H7 (cell line): Measurements from ENCODE around the gene APOLD1. TPM values are rescaled to one million over a fixed set of nuclear protein-coding genes. Genes with fewer than 3 reads are reported as not detected.
"Not testable (repeated sequence)": the region's sequence is repeated elsewhere in the genome, so short reads cannot be mapped to it uniquely, and the experiment has no call there.

Experiments used
- DNase-seq: peaks from one replicate; pipeline ENCODE4 v3.0.0; 2012
- H3K27me3 ChIP-seq: 2 replicates; pipeline ENCODE4 v1.6.0; 2011; ENCODE audit warnings: mild to moderate bottlenecking, low read length; ENCODE audit not compliant: control insufficient read depth, insufficient read depth
- H3K36me3 ChIP-seq: replicated peaks from 2 replicates; pipeline ENCODE4 v1.5.1; 2011; ENCODE audit warnings: low read length; ENCODE audit not compliant: control insufficient read depth, insufficient read depth
- H3K4me3 ChIP-seq: 2 replicates; pipeline ENCODE4 v1.5.1; 2011; ENCODE audit warnings: low read depth, mild to moderate bottlenecking, control low read depth, low read length, moderate library complexity; ENCODE audit not compliant: insufficient read depth
- total RNA-seq: library from RNA; depleted of rRNA; stranded (reverse); fragments of >200 nt; shearing (Covaris generic); gene quantifications from 2 replicates; pipeline ENCODE4 v1.2.3, GENCODE V29; 2014

The APOLD1 gene
- total RNA-seq, 1 experiment from 2014 or later, result 0.62 TPM

- Histone ChIP-seq H3K4me3 (no peak overlapping the region), H3K27me3 (no peaks in the 10 kb centered on the region), H3K36me3 (no peaks in the 10 kb centered on the region)
- no peak for DNase-seq
These were observed 10.7 kb downstream of the APOLD1 start for GRCh38 chr12:12796171-12796570.

- no peak for DNase-seq
- no peak overlapping the region for H3K4me3 ChIP-seq
These were observed 11.7 kb downstream of the APOLD1 start for GRCh38 chr12:12796928-12797793.

GRCh38 chr12:12797794-12798152 lies 12.3 kb downstream of the APOLD1 start:
- Histone ChIP-seq H3K36me3 (no peaks in the 10 kb centered on the region), H3K4me3 (no peak overlapping the region), H3K27me3 (no peaks in the 10 kb centered on the region)
- no peak for DNase-seq

More at GRCh38 chr12:12796928-12797793, 11.7 kb downstream of the APOLD1 start:
- no peaks in the 10 kb centered on the region for H3K36me3 ChIP-seq
- no peaks in the 10 kb centered on the region for H3K27me3 ChIP-seq

- no peak for DNase-seq
- no peak overlapping the region for H3K4me3 ChIP-seq
- no peaks in the 10 kb centered on the region for H3K27me3 ChIP-seq
- no peaks in the 10 kb centered on the region for H3K36me3 ChIP-seq
These were observed 13.0 kb downstream of the APOLD1 start for GRCh38 chr12:12798480-12798879.

- Histone ChIP-seq H3K4me3 (no peak overlapping the region), H3K27me3 (no peaks in the 10 kb centered on the region), H3K36me3 (no peaks in the 10 kb centered on the region)
- no peak for DNase-seq
These were observed 13.9 kb downstream of the APOLD1 start for GRCh38 chr12:12799163-12799920.

- no peaks in the 10 kb centered on the region for H3K36me3 ChIP-seq
- no peak overlapping the region for H3K4me3 ChIP-seq
- no peak for DNase-seq
- H3K27me3 ChIP-seq, result no peaks in the 10 kb centered on the region
These were observed 15.1 kb downstream of the APOLD1 start for GRCh38 chr12:12800406-12801180.

- DNase-seq, H3K4me3 ChIP-seq, H3K27me3 ChIP-seq, H3K36me3 ChIP-seq: not testable (repeated sequence)
These were observed 16.2 kb downstream of the APOLD1 start for GRCh38 chr12:12801656-12802055.

GRCh38 chr12:12803186-12803585 lies 17.7 kb downstream of the APOLD1 start:
- no peak for DNase-seq
- H3K36me3 ChIP-seq, result no peaks in the 10 kb centered on the region
- no peak overlapping the region for H3K4me3 ChIP-seq
- no peaks in the 10 kb centered on the region for H3K27me3 ChIP-seq

GRCh38 chr12:12804011-12804410 lies 18.6 kb downstream of the APOLD1 start:
- DNase-seq, result no peak
- H3K4me3 ChIP-seq, result no peak overlapping the region
- no peaks in the 10 kb centered on the region for H3K27me3 ChIP-seq
- no peaks in the 10 kb centered on the region for H3K36me3 ChIP-seq

GRCh38 chr12:12804432-12804886 lies 19.0 kb downstream of the APOLD1 start:
- no peak for DNase-seq
- H3K4me3 ChIP-seq, result no peak overlapping the region
- H3K27me3 ChIP-seq, result no peaks in the 10 kb centered on the region
- H3K36me3 ChIP-seq, result no peaks in the 10 kb centered on the region

- no peaks in the 10 kb centered on the region for H3K36me3 ChIP-seq
- no peak overlapping the region for H3K4me3 ChIP-seq
- DNase-seq, result no peak
- no peaks in the 10 kb centered on the region for H3K27me3 ChIP-seq
These were observed 21.5 kb downstream of the APOLD1 start for GRCh38 chr12:12806784-12807516.

- not testable (repeated sequence) for H3K27me3 ChIP-seq, H3K4me3 ChIP-seq, H3K36me3 ChIP-seq, DNase-seq
These were observed 22.1 kb downstream of the APOLD1 start for GRCh38 chr12:12807517-12807903.

GRCh38 chr12:12807970-12808702 lies 22.7 kb downstream of the APOLD1 start:
- no peaks in the 10 kb centered on the region for H3K36me3 ChIP-seq
- no peaks in the 10 kb centered on the region for H3K27me3 ChIP-seq
- DNase-seq, result no peak
- H3K4me3 ChIP-seq, result no peak overlapping the region
